SH-SY5Y (cell line): Measurements from ENCODE around the gene BLID.

Experiments used
- GATA2 ChIP-seq: IDR thresholded peaks from 2 replicates; pipeline ENCODE4 v1.6.1; 2011; ENCODE audit warnings: mild to moderate bottlenecking, low read depth, low read length
- GATA3 ChIP-seq: IDR thresholded peaks from 2 replicates; pipeline ENCODE4 v1.6.1; 2011; ENCODE audit warnings: low read depth, mild to moderate bottlenecking, low read length, moderate library complexity

Gene BLID

GRCh38 chr11:122123263-122123929 is 7.4 kb upstream of the BLID start:
- TF ChIP-seq GATA3 (no peak), GATA2 (no peak)

GRCh38 chr11:122122179-122122578 is 6.2 kb upstream of the BLID start:
- TF ChIP-seq GATA2 (no peak), GATA3 (no peak)

GRCh38 chr11:122120096-122120495 is 4.1 kb upstream of the BLID start:
- no peak for TF ChIP-seq GATA2
- TF ChIP-seq GATA3: no peak

- TF ChIP-seq GATA3 (no peak), GATA2 (no peak)
These were observed 576 bp upstream of the BLID start for GRCh38 chr11:122116591-122116990.

GRCh38 chr11:122114976-122115375 is 1.0 kb downstream of the BLID start:
- no peak for TF ChIP-seq GATA3
- no peak for TF ChIP-seq GATA2

- no peak for TF ChIP-seq GATA2
- TF ChIP-seq GATA3: no peak
These were observed 1.9 kb downstream of the BLID start for GRCh38 chr11:122113836-122114825.

- no peak for TF ChIP-seq GATA3
- TF ChIP-seq GATA2: no peak
These were observed 3.3 kb downstream of the BLID start for GRCh38 chr11:122112470-122113365.

GRCh38 chr11:122109932-122110331 is 6.1 kb downstream of the BLID start:
- TF ChIP-seq GATA3 (no peak), GATA2 (no peak)

- TF ChIP-seq GATA3: no peak
- no peak for TF ChIP-seq GATA2
These were observed 7.2 kb downstream of the BLID start for GRCh38 chr11:122108828-122109227.

GRCh38 chr11:122108192-122108799 is 7.7 kb downstream of the BLID start:
- TF ChIP-seq GATA2 (no peak), GATA3 (no peak)

GRCh38 chr11:122107566-122107965 is 8.4 kb downstream of the BLID start:
- no peak for TF ChIP-seq GATA3
- TF ChIP-seq GATA2: no peak

GRCh38 chr11:122107045-122107444 is 9.0 kb downstream of the BLID start:
- TF ChIP-seq GATA2: no peak

GRCh38 chr11:122105044-122105758 is 10.8 kb downstream of the BLID start:
- TF ChIP-seq GATA2 (no peak), GATA3 (no peak)
